Nephron progenitor cell (in vitro differentiated cells): Measurements from ENCODE around the gene GMPR.

Source experiments
- DNase-seq: peaks from one replicate; pipeline ENCODE4 v3.0.0; 2021
- H3K27ac Mint-ChIP-seq: 2 replicates; pipeline ENCODE4 v1.8.0; 2021; ENCODE audit warnings: mild to moderate bottlenecking, moderate library complexity, mixed read lengths
- H3K27me3 Mint-ChIP-seq: 2 replicates; pipeline ENCODE4 v1.8.0; 2021; ENCODE audit warnings: mild to moderate bottlenecking, low read depth, mixed read lengths; ENCODE audit not compliant: poor library complexity
- H3K36me3 Mint-ChIP-seq: 2 replicates; pipeline ENCODE4 v1.8.0; 2021; ENCODE audit warnings: low read depth, mixed read lengths
- H3K4me1 Mint-ChIP-seq: 2 replicates; pipeline ENCODE4 v1.8.0; 2021; ENCODE audit warnings: mixed read lengths
- H3K4me3 Mint-ChIP-seq: 2 replicates; pipeline ENCODE4 v1.8.0; 2021; ENCODE audit warnings: mild to moderate bottlenecking, moderate library complexity, mixed read lengths
- H3K9me3 Mint-ChIP-seq: 2 replicates; pipeline ENCODE4 v1.8.0; 2021; ENCODE audit warnings: mild to moderate bottlenecking, moderate library complexity, mixed read lengths
- CTCF ChIP-seq: fragments of 200-600 bp; sonication (generic); IDR thresholded peaks from 2 replicates; pipeline ENCODE4 v1.5.0; 2021; ENCODE audit warnings: antibody characterized with exemption

GMPR gene

GRCh38 chr6:16243664-16244063, 5.3 kb downstream of the GMPR start:
- Mint-ChIP-seq H3K27me3 (peaks cover 9% of the 10 kb centered on the region), H3K36me3 (peaks cover 9% of the 10 kb centered on the region), H3K4me3 (no peak overlapping the region), H3K4me1 (peaks cover 69% of the 10 kb centered on the region), H3K9me3 (no peaks in the 10 kb centered on the region), H3K27ac (no peak overlapping the region)
- no peak for DNase-seq
- no peak for TF ChIP-seq CTCF

GRCh38 chr6:16244446-16244845, 6.1 kb downstream of the GMPR start:
- Mint-ChIP-seq H3K4me3 (no peak overlapping the region), H3K27me3 (peaks cover 5% of the 10 kb centered on the region), H3K27ac (no peak overlapping the region), H3K4me1 (peaks cover 62% of the 10 kb centered on the region), H3K9me3 (no peaks in the 10 kb centered on the region), H3K36me3 (peaks cover 9% of the 10 kb centered on the region)
- no peak for TF ChIP-seq CTCF
- no peak for DNase-seq

- DNase-seq, result no peak
- Mint-ChIP-seq H3K27ac (no peak overlapping the region), H3K36me3 (peaks cover 9% of the 10 kb centered on the region), H3K4me3 (no peak overlapping the region), H3K4me1 (peaks cover 57% of the 10 kb centered on the region), H3K27me3 (no peaks in the 10 kb centered on the region), H3K9me3 (no peaks in the 10 kb centered on the region)
- no peak for TF ChIP-seq CTCF
Observed at GRCh38 chr6:16244869-16245451, 6.6 kb downstream of the GMPR start.

GRCh38 chr6:16248271-16248853, 10.0 kb downstream of the GMPR start:
- Mint-ChIP-seq H3K27me3 (peaks cover 3% of the 10 kb centered on the region), H3K4me1 (peaks cover 46% of the 10 kb centered on the region), H3K36me3 (peaks cover 9% of the 10 kb centered on the region), H3K27ac (no peak overlapping the region), H3K4me3 (no peak overlapping the region), H3K9me3 (no peaks in the 10 kb centered on the region)
- TF ChIP-seq CTCF, result no peak
- DNase-seq, result no peak

GRCh38 chr6:16249971-16250370, 11.6 kb downstream of the GMPR start:
- TF ChIP-seq CTCF, result no peak
- no peaks in the 10 kb centered on the region for H3K9me3 Mint-ChIP-seq
- DNase-seq, result no peak
- H3K4me1 Mint-ChIP-seq, result peaks cover 33% of the 10 kb centered on the region
- H3K27ac Mint-ChIP-seq, result no peak overlapping the region
- H3K4me3 Mint-ChIP-seq, result no peak overlapping the region
- H3K36me3 Mint-ChIP-seq, result peaks cover 14% of the 10 kb centered on the region
- H3K27me3 Mint-ChIP-seq, result peaks cover 3% of the 10 kb centered on the region

- no peak overlapping the region for H3K27ac Mint-ChIP-seq
Observed at GRCh38 chr6:16251706-16252105, 13.3 kb downstream of the GMPR start.

More at GRCh38 chr6:16251706-16252105, 13.3 kb downstream of the GMPR start:
- peaks cover 3% of the 10 kb centered on the region for H3K9me3 Mint-ChIP-seq
- DNase-seq, result no peak
- peaks cover 3% of the 10 kb centered on the region for H3K27me3 Mint-ChIP-seq
- TF ChIP-seq CTCF, result no peak
- no peak overlapping the region for H3K4me3 Mint-ChIP-seq
- H3K4me1 Mint-ChIP-seq, result peaks cover 17% of the 10 kb centered on the region
- H3K36me3 Mint-ChIP-seq, result peaks cover 16% of the 10 kb centered on the region
